GM12878 (cell line): ENCODE results near the gene KRAS.

Experiments
- CBFB ChIP-seq: IDR thresholded peaks from 2 replicates; pipeline ENCODE4 v1.6.1; 2016; ENCODE audit warnings: antibody characterized with exemption, low read depth
- EED ChIP-seq: sonication (generic); IDR thresholded peaks from 2 replicates; pipeline ENCODE4 v1.6.1; 2016; ENCODE audit warnings: antibody characterized with exemption, low read depth
- EZH2 ChIP-seq: IDR thresholded peaks from 2 replicates; pipeline ENCODE4 v1.6.1; 2012; ENCODE audit warnings: low read depth, mild to moderate bottlenecking, control low read depth, inconsistent platforms, low read length, borderline replicate concordance; ENCODE audit not compliant: control insufficient read depth
- GATAD2B ChIP-seq: fragments of 450-650 bp; conservative IDR thresholded peaks from 2 replicates; pipeline ENCODE4 v1.6.1; 2017; ENCODE audit warnings: low read depth, mild to moderate bottlenecking, moderate library complexity
- POLR2AphosphoS5 ChIP-seq: IDR thresholded peaks from 2 replicates; pipeline ENCODE4 v1.6.1; 2011; ENCODE audit warnings: mild to moderate bottlenecking, low read length, inconsistent platforms
- RAD21 ChIP-seq: IDR thresholded peaks from 2 replicates; pipeline ENCODE4 v1.6.1; 2011; ENCODE audit warnings: mild to moderate bottlenecking, low read depth, low read length, moderate library complexity; ENCODE audit not compliant: insufficient read depth
- RFX5 ChIP-seq: IDR thresholded peaks from 2 replicates; pipeline ENCODE4 v1.6.1; 2011; ENCODE audit warnings: low read depth, low read length, improper control_type of control experiment
- STAT3 ChIP-seq: IDR thresholded peaks from 2 replicates; pipeline ENCODE4 v1.6.1; 2011; ENCODE audit warnings: low read depth, low read length, improper control_type of control experiment
- YY1 ChIP-seq: IDR thresholded peaks from 2 replicates; pipeline ENCODE4 v1.6.1; 2011; ENCODE audit warnings: low read depth, mild to moderate bottlenecking, low read length
- TF ChIP-seq, protein P1 (sequence below): IDR thresholded peaks from 2 replicates; pipeline ENCODE4 v1.6.1; 2011; ENCODE audit warnings: low read depth, low read length, improper control_type of control experiment, borderline replicate concordance
- TF ChIP-seq, protein P2 (sequence below): fragments of 450-650 bp; IDR thresholded peaks from 2 replicates; pipeline ENCODE4 v1.6.1; 2017; ENCODE audit warnings: mild to moderate bottlenecking, moderate library complexity
- TF ChIP-seq, protein P3 (sequence below), 3 experiments: IDR thresholded peaks in 2 of 3; conservative IDR thresholded peaks in 1 of 3; 2 replicates each; pipeline ENCODE4 v1.5.1; 2011; ENCODE audit warnings: low read depth in 3 of 3, low read length in 3 of 3, mild to moderate bottlenecking in 3 of 3, control low read depth in 2 of 3, moderate library complexity in 2 of 3, inconsistent platforms in 1 of 3, mixed read lengths in 1 of 3; ENCODE audit not compliant: control insufficient read depth in 2 of 3, insufficient read depth in 1 of 3; ENCODE audit errors: extremely low read depth in 1 of 3
- TF ChIP-seq, protein P4 (sequence below): IDR thresholded peaks from 2 replicates; pipeline ENCODE4 v1.6.1; 2012; ENCODE audit warnings: low read depth, low read length, improper control_type of control experiment

DNA sequence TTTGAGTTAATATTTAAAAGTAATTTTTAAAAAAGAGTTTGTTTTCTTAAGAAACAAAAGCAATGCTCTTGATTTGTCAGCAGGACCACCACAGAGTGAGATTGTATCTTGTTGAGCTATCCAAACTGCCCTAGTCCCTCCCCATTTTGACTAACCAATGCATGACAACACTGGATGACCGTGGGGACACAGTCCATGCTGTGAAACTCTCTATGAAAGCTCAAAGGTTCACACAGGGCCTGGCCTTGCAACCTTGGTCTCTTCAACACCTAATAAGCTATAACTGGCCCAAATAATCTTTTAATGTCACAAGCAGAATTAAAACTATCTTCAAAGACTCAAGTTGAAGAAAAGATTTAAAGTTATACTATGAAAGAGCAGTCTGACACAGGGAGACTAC, 42.2 kb downstream of the KRAS start:
- TF ChIP-seq, protein P1, sequence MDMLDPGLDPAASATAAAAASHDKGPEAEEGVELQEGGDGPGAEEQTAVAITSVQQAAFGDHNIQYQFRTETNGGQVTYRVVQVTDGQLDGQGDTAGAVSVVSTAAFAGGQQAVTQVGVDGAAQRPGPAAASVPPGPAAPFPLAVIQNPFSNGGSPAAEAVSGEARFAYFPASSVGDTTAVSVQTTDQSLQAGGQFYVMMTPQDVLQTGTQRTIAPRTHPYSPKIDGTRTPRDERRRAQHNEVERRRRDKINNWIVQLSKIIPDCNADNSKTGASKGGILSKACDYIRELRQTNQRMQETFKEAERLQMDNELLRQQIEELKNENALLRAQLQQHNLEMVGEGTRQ, result no peak
- TF ChIP-seq YY1 (no peak), STAT3 (no peak), POLR2AphosphoS5 (no peak), GATAD2B (no peak), CBFB (no peak), RAD21 (no peak), EZH2 (no peak), RFX5 (no peak), EED (no peak)
- TF ChIP-seq, protein P2, sequence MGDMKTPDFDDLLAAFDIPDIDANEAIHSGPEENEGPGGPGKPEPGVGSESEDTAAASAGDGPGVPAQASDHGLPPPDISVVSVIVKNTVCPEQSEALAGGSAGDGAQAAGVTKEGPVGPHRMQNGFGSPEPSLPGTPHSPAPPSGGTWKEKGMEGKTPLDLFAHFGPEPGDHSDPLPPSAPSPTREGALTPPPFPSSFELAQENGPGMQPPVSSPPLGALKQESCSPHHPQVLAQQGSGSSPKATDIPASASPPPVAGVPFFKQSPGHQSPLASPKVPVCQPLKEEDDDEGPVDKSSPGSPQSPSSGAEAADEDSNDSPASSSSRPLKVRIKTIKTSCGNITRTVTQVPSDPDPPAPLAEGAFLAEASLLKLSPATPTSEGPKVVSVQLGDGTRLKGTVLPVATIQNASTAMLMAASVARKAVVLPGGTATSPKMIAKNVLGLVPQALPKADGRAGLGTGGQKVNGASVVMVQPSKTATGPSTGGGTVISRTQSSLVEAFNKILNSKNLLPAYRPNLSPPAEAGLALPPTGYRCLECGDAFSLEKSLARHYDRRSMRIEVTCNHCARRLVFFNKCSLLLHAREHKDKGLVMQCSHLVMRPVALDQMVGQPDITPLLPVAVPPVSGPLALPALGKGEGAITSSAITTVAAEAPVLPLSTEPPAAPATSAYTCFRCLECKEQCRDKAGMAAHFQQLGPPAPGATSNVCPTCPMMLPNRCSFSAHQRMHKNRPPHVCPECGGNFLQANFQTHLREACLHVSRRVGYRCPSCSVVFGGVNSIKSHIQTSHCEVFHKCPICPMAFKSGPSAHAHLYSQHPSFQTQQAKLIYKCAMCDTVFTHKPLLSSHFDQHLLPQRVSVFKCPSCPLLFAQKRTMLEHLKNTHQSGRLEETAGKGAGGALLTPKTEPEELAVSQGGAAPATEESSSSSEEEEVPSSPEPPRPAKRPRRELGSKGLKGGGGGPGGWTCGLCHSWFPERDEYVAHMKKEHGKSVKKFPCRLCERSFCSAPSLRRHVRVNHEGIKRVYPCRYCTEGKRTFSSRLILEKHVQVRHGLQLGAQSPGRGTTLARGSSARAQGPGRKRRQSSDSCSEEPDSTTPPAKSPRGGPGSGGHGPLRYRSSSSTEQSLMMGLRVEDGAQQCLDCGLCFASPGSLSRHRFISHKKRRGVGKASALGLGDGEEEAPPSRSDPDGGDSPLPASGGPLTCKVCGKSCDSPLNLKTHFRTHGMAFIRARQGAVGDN, result no peak
- TF ChIP-seq, protein P3, sequence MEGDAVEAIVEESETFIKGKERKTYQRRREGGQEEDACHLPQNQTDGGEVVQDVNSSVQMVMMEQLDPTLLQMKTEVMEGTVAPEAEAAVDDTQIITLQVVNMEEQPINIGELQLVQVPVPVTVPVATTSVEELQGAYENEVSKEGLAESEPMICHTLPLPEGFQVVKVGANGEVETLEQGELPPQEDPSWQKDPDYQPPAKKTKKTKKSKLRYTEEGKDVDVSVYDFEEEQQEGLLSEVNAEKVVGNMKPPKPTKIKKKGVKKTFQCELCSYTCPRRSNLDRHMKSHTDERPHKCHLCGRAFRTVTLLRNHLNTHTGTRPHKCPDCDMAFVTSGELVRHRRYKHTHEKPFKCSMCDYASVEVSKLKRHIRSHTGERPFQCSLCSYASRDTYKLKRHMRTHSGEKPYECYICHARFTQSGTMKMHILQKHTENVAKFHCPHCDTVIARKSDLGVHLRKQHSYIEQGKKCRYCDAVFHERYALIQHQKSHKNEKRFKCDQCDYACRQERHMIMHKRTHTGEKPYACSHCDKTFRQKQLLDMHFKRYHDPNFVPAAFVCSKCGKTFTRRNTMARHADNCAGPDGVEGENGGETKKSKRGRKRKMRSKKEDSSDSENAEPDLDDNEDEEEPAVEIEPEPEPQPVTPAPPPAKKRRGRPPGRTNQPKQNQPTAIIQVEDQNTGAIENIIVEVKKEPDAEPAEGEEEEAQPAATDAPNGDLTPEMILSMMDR (IDR thresholded peaks at IDR 0.05 in 2 of 3, conservative IDR thresholded peaks at IDR 0.05 in 1 of 3; ENCODE audit: control insufficient read depth in 2 of 3, extremely low read depth in 1 of 3, insufficient read depth in 1 of 3, low read depth in 3 of 3, low read length in 3 of 3), result no peak
- TF ChIP-seq, protein P4, sequence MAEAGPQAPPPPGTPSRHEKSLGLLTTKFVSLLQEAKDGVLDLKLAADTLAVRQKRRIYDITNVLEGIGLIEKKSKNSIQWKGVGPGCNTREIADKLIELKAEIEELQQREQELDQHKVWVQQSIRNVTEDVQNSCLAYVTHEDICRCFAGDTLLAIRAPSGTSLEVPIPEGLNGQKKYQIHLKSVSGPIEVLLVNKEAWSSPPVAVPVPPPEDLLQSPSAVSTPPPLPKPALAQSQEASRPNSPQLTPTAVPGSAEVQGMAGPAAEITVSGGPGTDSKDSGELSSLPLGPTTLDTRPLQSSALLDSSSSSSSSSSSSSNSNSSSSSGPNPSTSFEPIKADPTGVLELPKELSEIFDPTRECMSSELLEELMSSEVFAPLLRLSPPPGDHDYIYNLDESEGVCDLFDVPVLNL, result no peak
